Inflammatory macrophage treated with lipopolysaccharide for 1 hour (primary cell): Measurements from ENCODE around the gene CGB7.
A peak's percentile ranks its signal among the peaks of the same experiment; 100 is the strongest.
"Not testable (repeated sequence)": the region's sequence is repeated elsewhere in the genome, so short reads cannot be mapped to it uniquely, and the experiment has no call there.

Experiments used
- DNase-seq, 2 donors: peaks; one replicate each; pipeline ENCODE4 v3.0.0-alpha.2; 2020 to 2022

CGB7 gene

DNA sequence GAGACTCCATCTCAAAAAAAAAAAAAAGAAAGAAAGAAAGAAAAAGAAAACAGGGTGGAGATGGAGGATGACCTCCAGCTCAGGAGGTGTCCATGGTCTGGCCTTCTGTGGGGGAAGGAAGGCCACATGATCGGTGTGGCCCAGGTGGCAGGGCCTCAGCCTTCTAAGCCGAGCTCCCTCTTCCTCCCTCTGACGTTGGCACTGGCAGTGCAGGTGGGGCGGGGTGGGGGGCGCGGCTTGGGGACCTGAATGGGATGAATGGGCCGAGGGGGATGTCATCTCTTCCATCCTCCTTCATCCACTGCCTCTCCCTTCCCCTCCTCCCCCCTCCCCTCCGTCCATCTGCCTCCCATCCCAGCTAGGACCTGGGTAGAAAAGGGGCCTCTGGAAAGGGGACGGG lies 17.8 kb downstream of the CGB7 start:
- DNase-seq = not testable (repeated sequence)

DNA sequence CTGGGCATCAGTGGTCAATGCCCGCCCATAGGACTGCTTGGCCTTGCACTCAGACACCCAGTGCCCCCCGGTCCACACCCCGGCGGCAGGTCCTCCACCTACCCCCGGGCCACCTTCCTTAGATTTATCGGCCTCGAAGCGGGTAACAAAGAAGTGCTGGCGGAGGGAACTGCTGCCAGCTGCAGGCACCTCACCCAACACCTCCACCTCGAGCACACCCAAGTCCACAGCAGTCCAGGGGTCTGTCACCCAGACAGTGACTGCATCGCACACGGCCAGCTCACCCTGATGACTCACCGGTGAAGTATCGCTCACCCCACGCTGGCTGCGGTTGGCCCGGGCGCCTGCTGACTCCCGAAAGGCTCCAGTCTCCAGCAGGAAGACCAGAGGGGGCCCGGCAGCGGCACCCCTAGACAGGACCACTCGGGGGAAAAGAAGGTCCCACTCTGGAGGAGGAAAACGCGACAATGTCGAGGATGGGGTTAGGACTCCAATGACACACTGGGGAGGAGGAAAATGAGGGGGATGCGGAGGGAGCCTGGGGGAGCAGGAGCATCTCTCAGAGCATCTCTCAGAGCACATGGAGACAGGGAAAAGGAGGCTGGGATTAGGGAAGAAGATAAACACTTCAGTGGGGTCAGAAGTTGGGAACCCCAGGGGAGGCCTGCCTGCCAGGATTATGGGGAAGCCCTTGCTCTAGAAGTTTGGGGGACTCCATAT lies 18.8 kb downstream of the CGB7 start:
- DNase-seq = not testable (repeated sequence)

DNA sequence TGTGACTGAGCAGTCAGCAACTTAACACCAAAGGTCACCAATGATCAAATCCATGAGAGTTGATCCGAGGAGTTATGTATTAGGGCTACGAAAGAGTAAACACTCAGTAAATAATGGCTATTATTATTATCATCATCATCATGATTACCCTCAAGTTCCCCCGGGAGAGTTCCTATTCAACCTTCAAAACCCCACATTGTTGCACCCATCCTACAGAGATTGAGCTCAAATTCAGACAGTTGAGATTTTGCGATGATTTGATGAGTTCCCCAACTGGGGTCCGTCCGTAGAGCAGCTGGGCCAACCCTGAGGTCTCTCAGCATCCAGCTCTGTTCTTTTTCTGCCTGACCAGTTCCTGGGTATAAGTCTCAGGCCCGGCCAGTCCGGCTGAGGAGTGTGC lies 19.4 kb downstream of the CGB7 start:
- DNase-seq = not testable (repeated sequence)

DNA sequence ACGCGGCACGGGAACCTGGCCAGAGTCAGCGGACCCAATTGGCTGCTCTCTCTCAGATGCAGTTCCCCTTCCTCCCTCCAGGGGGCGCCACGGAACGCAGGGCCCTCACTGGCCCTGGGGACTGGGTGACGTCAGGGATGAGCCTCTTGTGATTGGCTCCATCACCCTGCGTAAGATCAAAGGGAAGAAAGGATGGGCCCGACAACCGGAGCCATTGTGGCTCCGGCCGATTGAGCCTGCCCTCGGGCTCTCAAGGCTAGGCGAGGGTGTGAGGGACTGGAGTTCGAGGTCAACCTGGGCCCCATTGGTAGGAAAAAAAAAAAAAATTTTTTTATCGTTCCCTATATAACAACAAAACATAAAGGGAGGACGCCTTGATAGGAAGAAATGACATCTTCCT lies 20.7 kb downstream of the CGB7 start, which contains the start of gene CGB1:
Gene CGB1, minus strand, starts transcription at position 81 of the 400 bp plus-strand sequence. CDS start 184 bp downstream, outside the sequence.
- DNase-seq = peak in 1 of 2 donors; percentile 48

DNA sequence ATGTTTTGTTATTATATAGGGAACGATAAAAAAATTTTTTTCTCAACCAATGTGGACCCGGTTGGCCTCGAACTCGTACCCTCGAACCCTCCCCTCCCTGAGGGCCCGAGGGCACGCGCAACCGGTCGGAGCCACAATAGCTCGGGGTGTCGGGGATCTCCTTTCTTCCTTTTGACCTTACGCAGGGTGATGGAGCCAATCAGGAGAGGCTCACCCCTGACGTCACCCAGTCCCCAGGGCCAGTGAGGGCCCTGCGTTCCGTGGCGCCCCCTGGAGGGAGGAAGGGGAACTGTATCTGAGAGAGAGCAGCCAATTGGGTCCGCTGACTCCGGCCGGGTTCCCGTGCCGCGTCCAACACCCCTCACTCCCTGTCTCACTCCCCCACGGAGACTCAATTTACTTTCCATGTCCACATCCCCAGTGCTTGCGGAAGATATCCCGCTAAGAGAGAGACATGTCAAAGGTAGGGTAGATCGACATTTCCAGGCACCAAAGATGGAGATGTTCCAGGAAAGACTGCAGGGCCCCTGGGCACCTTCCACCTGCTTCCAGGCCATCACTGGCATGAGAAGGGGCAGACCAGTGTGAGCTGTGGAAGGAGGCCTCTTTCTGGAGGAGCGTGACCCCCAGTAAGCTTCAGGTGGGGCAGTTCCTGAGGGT lies 25.8 kb downstream of the CGB7 start, which contains the start of gene CGB2:
Gene CGB2, plus strand, starts transcription at position 249 of the 660 bp plus-strand sequence. Its CDS starts 206 bp downstream, at position 455.
- DNase-seq = peak; percentile 17 to 30

DNA sequence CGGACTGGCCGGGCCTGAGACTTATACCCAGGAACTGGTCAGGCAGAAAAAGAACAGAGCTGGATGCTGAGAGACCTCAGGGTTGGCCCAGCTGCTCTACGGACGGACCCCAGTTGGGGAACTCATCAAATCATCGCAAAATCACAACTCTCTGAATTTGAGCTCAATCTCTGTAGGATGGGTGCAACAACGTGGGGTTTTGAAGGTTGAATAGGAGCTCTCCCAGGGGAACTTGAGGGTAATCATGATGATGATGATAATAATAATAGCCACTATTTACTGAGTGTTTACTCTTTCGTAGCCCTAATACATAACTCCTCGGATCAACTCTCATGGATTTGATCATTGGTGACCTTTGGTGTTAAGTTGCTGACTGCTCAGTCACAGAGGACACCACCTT lies 27.2 kb downstream of the CGB7 start:
- DNase-seq = not testable (repeated sequence)

DNA sequence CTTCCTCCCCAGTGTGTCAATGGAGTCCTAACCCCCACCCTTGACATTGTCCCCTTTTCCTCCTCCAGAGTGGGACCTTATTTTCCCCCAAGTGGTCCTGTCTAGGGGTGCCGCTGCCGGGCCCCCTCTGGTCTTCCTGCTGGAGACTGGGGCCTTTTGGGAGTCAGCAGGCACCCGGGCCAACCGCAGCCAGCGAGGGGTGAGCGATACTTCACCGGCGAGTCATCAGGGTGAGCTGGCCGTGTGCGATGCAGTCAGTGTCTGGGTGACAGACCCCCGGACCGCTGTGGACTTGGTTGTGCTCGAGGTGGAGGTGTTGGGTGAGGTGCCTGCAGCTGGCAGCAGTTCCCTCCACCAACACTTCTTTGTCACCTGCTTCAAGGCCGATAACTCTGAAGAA lies 27.8 kb downstream of the CGB7 start:
- DNase-seq = not testable (repeated sequence)

DNA sequence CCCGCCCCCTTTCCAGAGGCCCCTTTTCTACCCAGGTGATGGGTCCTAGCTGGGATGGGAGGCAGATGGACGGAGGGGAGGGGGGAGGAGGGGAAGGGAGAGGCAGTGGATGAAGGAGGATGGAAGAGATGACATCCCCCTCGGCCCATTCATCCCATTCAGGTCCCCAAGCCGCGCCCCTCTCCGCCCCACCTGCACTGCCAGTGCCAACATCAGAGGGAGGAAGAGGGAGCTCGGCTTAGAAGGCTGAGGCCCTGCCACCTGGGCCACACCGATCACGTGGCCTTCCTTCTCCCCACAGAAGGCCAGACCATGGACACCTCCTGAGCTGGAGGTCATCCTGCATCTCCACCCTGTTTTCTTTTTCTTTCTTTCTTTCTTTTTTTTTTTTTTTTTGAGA lies 28.9 kb downstream of the CGB7 start:
- DNase-seq = not testable (repeated sequence)

DNA sequence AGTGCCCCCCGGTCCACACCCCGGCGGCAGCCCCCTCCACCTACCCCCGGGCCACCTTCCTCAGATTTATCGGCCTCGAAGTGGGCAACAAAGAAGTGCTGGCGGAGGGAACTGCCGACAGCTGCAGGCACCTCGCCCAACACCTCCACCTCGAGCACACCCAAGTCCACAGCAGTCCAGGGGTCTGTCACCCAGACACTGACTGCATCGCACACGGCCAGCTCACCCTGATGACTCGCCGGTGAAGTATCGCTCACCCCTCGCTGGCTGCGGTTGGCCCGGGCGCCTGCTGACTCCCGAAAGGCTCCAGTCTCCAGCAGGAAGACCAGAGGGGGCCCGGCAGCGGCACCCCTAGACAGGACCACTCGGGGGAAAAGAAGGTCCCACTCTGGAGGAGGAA lies 31.9 kb downstream of the CGB7 start:
- DNase-seq = not testable (repeated sequence)

DNA sequence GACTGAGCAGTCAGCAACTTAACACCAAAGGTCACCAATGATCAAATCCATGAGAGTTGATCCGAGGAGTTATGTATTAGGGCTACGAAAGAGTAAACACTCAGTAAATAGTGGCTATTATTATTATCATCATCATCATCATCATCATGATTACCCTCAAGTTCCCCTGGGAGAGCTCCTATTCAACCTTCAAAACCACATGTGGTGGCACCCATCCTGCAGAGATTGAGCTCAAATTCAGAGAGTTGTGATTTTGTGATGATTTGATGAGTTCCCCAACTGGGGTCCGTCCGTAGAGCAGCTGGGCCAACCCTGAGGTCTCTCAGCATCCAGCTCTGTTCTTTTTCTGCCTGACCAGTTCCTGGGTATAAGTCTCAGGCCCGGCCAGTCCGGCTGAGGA lies 32.5 kb downstream of the CGB7 start:
- DNase-seq = not testable (repeated sequence)

DNA sequence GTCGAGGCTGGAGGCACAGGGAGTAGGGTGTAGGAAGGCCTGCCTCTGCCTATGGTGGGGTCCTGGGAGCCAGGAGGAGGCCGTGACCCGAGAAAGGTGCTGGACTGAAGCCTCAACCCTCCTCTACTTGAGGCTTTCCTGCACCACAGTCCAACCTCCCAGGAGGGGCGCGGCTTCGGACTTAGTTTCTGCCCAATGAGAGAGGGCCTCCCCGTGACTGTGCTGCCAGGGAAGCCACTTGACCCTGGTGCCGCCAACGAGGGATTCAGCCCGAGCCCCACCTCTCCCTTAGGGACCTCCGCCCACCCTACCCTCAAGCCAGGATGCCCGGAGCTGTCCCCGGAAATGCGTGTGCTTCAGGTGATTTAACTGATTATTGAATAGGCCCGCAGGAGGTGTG lies 33.3 kb downstream of the CGB7 start, which contains the start of gene CGB3:
Gene CGB3, minus strand, starts transcription at position 101 of the 400 bp plus-strand sequence. CDS start 362 bp downstream, outside the sequence.
- not testable (repeated sequence) for DNase-seq

DNA sequence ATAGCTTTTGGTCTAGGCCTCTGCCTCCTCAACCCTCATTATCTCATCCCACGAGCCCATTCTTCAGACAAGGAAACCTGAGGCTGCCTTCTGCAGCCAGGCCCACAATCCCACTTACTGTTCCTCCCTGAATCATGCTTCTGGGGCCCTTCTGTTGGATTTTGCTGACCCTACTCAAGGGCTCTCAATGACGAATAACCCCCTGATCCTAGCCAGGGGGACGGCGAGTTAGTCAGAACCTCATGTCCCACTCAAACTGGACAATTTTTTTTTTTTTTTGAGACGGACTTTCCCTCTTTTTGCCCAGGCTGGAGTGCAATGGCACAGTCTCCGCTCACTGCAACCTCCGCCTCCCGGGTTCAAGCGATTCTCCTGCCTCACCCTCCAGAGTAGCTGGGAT lies 35.4 kb downstream of the CGB7 start:
- DNase-seq = peak in 1 of 2 donors; percentile 3

DNA sequence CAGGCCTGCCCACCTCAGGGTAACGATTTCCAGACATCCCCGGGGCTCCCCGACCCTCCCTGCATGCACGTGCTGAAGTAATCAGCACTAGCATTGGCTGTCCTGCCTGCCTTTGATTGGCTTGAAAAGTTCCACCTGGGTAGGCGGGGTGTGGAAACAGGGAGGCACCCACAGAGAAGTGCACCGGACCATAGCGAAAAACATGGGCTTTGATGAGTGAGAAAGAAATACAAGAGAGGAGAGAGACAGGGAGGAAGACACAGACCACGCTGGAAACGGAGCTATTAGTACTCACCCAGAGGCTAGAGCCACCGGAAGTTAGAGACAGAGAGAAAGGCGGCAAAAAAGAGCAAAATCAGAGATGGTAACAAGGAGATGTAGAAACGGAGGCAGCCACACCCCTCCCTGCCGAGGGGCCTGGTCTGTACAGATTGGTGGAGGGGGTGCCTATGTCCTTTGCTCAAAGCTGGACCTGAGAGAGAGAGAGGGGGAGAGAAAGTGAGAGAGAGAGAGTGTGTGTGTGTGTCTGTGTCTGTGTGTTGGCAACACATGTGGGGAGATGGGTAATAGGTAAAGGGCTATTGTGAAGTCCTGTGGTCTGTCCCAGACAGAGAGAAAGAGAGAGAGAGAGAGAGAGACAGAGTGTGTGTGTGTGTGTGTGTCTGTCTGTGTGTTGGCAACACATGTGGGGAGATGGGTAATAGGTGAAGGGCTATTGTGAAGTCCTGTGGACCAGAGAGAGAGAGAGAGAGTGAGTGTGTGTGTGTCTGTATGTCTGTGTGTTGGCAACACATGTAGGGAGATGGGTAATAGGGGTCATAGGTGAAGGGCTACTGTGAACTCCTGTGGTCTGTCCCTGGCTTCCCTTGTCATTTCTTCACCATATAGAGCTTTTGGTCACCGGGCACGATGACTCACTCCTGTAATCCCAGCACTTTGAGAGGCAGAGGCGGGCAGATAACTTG lies 36.3 kb downstream of the CGB7 start:
- DNase-seq = peak; percentile 23 to 57

DNA sequence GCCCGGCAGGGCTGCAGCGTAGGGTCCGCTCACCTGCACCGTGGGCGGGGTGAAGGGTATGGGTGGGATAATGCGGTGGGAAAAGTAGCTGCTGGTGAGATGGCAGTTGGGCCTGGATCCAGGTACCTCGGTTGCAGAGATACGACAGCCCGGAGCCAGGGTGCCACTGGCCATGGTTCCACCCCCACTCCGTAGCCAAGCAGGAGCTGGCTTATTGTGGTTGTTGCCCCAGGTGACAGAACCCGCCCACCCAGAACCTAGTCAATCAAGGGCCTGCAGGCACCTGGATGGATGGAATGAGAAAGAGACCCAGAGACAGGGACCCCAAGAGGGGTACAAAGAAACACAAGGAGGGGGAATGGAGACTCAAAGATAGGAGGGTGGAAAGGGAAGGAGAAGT lies 37.2 kb downstream of the CGB7 start:
- no peak for DNase-seq

DNA sequence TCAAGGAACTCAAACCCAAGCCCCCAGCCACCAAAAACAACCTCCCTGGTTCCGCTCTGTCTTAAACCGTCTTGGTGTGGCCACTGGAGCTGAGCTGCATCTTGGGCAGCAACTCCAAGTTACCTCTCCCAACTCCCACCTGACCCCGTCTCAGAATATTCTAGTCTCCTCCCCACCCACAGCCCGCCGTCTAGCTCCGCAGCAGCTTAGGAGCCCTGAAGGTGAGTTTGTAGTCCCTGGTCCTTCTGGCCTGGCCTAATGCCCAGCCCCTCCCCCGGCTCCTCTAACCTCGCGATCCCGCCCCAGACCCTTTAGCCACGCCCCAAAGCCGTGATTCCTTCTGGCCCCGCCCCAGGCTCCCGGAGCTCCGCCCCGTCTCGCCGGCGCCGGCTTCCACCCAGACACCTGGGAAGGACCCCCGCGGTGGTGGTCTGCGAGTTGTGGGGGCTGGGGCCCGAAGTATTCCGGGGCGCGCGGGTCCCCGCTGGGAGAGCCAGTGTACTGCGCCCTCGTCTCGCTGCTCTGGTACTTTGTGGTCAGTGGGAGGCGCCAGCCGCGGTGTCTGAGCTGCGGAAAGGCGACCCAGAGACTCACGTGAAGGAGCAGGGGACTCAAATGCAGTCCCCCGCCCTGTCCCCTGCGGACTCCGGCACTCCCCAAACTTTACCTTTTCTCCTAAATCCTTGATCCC lies 38.2 kb downstream of the CGB7 start:
- DNase-seq = peak in 1 of 2 donors; percentile 47

DNA sequence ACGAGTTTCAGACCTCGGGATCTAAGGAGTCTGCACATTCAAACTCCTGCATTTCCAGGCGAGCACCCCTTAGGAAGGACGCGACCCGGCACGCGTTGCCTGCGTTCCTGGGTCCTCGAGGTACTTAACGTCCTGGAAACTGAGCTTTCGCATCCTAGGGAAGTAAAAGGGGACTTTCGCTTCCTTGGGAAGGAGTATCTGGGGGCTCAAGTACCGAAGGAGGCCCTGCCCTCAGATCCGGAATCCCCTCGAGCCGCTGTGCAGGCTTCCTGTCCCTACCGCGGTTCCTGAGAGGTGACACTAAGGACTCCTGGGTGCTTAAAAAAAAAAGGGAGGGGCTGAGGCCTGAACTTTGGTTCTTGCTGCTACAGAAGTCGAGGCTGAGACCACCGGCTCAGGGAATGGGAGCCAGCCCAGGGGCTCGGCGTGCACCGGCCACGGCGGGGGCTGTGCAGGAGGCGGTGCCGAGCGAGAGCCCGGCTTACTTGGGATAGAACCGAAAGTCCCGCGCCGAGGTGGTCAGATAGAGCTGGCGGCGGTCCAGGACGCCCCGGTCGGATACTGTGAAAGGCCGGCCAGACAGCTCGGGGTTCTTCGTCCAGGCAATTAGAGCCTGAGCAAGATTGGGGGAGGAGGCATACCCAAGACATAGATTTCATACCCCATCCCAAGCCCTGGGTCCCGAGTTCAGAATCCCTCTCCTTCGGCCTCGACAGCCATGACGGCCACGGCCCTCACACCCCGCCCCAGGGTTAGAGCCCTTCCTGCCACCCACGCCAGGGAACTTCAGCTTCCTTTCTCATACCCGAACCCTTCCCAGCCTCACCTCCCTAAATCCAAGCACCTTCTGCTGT lies 38.9 kb downstream of the CGB7 start:
- peak in 1 of 2 donors; percentile 3 for DNase-seq

DNA sequence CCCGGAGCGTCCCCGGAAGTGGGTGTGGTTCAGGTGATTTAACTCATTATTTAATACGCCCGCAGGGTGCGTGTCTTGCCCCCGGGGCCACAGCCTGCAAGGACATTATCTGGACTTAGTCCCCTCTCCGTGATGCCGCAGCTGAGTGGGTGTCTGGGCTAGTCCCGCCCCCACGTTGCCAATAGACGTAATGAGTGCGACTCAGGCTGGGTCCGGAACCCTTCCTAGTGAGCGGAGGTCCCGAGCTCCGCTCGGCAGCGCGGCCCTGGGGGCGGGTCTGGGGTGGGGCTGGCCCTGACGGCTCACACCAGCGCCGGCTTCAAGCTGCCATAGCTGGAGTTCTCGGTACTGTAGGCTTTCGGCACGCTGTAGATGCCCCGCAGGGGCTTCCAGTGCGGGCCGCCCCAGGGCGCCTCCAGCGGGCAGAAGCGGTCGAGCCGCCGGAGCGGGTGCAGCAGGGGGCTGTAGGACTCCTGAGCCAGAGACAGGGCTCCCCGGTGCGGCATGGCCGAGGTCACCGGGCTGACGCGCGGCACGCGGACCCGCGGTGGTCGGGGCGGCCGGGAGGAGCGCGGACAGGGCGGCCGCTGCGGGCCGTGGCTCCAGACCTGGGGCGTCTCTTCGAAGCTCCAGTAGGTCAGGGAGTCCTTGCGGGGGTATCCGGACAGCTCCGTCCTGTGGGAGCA lies 39.7 kb downstream of the CGB7 start:
- peak; percentile 18 to 45 for DNase-seq

DNA sequence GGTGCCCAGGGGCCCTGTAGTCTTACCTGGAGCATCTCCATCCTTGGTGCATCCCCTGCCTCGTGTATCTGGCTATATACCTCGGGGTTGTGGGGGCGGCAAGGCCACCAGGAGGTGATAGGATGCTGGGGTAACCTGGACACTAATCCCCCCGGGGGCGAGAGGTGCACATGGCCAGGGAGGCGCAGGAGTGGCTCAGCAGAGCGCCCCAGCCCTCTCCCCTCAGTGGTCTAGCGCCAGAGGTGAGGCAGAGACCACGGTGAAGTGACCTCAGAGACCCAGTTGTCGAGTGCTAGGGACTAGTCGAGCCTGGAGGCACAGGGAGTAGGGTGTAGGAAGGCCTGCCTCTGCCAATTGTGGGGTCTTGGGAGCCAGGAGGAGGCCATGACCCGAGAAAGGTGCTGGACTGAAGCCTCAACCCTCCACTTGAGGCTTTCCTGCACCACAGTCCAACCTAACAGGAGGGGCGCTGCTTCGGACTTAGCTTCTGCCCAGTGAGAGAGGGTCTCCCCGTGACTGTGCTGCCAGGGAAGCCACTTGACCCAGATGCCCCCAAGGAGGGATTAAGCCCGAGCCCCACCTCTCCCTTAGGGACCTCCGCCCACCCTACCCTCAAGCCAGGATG lies 40.4 kb downstream of the CGB7 start, which contains the start of gene LHB:
Gene LHB, minus strand, starts transcription at position 51 of the 625 bp plus-strand sequence. Its CDS starts 10 bp downstream, at position 41.
- DNase-seq = no peak

DNA sequence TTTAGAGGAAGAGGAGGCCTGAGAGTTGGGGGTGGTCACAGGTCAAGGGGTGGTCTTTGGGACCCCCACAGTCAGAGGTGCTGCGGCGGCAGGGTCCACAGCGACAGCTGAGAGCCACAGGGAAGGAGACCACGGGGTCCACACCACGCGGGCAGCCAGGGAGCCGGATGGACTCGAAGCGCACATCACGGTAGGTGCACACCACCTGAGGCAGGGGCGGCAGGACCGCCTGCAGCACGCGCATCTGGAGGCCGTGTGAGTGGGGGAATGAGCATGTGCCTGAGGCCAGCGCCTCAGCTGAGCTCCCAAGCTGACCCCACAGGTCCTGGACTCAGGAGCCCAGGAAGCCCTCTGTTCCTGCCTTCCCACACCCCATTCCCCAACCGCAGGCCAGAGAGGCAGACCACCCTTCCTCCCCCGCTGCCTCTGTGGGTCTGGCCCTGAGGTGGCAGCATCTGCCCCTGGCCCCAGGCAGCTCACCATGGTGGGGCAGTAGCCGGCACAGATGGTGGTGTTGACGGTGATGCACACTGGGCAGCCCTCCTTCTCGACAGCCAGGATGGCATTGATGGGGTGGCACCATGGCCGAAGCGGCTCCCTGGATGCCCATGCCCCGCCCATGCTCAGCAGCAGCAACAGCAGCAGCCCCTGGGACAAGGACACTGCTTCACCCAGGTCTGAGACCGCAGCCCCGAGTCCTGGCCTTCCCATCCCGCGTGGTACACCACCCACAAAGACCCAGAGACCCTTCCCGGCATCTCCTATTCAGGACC lies 41.3 kb downstream of the CGB7 start:
- DNase-seq = no peak
